HepG2 (cell line): ENCODE measurements around the gene GP1BA. TPM values are rescaled to one million over a fixed set of nuclear protein-coding genes. Genes with fewer than 3 reads are reported as not detected.
A peak's percentile ranks its signal among the peaks of the same experiment; 100 is the strongest.

ENCODE experiments used
- HNF1A ChIP-seq, 2 experiments: sonication (generic) in 1 of 2; formaldehyde crosslinking in 1 of 2; IDR thresholded peaks; 2 replicates each; pipeline versions ENCODE4 v1.4.0 to v1.6.1; 2016 to 2020; ENCODE audit warnings: borderline replicate concordance in 1 of 2, low read depth in 1 of 2, mild to moderate bottlenecking in 1 of 2, missing genetic modification reagents in 1 of 2
- RNF219 ChIP-seq: sonication (generic); formaldehyde crosslinking; IDR thresholded peaks from 2 replicates; pipeline ENCODE4 v1.5.0; 2020; ENCODE audit warnings: mild to moderate bottlenecking, missing genetic modification reagents
- SOX13 ChIP-seq, 3 experiments: fragments of 450-650 bp in 1 of 3; sonication (generic) in 1 of 3; formaldehyde crosslinking in 1 of 3; IDR thresholded peaks in 2 of 3; conservative IDR thresholded peaks in 1 of 3; 2 replicates each; pipeline versions ENCODE4 v1.5.0 to v1.6.1; 2016 to 2020; ENCODE audit warnings: antibody characterized with exemption in 1 of 3, mild to moderate bottlenecking in 1 of 3, missing compliant biosample characterization in 1 of 3, missing genetic modification reagents in 1 of 3, moderate library complexity in 1 of 3
- STAT6 ChIP-seq: sonication (generic); formaldehyde crosslinking; IDR thresholded peaks from 2 replicates; pipeline ENCODE4 v1.4.0; 2020; ENCODE audit warnings: missing genetic modification reagents, mild to moderate bottlenecking, borderline replicate concordance
- U2AF1 ChIP-seq: fragments of 200-400 bp; formaldehyde crosslinking; optimal IDR thresholded peaks from 2 replicates; pipeline ENCODE3; 2017; ENCODE audit warnings: mild to moderate bottlenecking, low read depth, low read length
- ZNF687 ChIP-seq: sonication (generic); formaldehyde crosslinking; IDR thresholded peaks from 2 replicates; pipeline ENCODE4 v1.5.1; 2020; ENCODE audit warnings: mild to moderate bottlenecking, missing genetic modification reagents, moderate library complexity
- ZNF746 ChIP-seq: sonication (generic); formaldehyde crosslinking; IDR thresholded peaks from 2 replicates; pipeline ENCODE4 v1.8.0; 2022; ENCODE audit warnings: mild to moderate bottlenecking, missing genetic modification reagents
- ZNF816 ChIP-seq: sonication (generic); formaldehyde crosslinking; IDR thresholded peaks from 2 replicates; pipeline ENCODE4 v1.8.0; 2022; ENCODE audit warnings: missing genetic modification reagents, mild to moderate bottlenecking, borderline replicate concordance
- polyA plus RNA-seq, 8 experiments: library from polyadenylated mRNA; depleted of rRNA in 3 of 8; stranded (reverse) in 7 of 8; unstranded in 1 of 8; fragments of >200 nt; fragmentation: Illumina TruSeq in 4 of 8; extraction: Trizol in 4 of 8; gene quantifications; 2 replicates each; pipeline versions ENCODE4 v1.2.1 to v1.2.3, GENCODE V29; 2011 to 2016; ENCODE audit warnings: low read depth in 4 of 8, missing spikeins in 1 of 8, mixed read lengths in 1 of 8; ENCODE audit not compliant: insufficient read depth in 1 of 8
- total RNA-seq, 5 experiments: library from RNA; depleted of rRNA; stranded (reverse); fragments of >200 nt; fragmentation: Illumina TruSeq; extraction: Trizol; gene quantifications; 2 replicates each; pipeline ENCODE4 v1.2.3, GENCODE V29; 2016; ENCODE audit warnings: low read depth in 1 of 5

Gene GP1BA
- total and polyA plus RNA-seq, 2 of the 13 experiments (the other 11 are each of a cell fraction or from before 2014, with no cell fraction given): not detected

DNA sequence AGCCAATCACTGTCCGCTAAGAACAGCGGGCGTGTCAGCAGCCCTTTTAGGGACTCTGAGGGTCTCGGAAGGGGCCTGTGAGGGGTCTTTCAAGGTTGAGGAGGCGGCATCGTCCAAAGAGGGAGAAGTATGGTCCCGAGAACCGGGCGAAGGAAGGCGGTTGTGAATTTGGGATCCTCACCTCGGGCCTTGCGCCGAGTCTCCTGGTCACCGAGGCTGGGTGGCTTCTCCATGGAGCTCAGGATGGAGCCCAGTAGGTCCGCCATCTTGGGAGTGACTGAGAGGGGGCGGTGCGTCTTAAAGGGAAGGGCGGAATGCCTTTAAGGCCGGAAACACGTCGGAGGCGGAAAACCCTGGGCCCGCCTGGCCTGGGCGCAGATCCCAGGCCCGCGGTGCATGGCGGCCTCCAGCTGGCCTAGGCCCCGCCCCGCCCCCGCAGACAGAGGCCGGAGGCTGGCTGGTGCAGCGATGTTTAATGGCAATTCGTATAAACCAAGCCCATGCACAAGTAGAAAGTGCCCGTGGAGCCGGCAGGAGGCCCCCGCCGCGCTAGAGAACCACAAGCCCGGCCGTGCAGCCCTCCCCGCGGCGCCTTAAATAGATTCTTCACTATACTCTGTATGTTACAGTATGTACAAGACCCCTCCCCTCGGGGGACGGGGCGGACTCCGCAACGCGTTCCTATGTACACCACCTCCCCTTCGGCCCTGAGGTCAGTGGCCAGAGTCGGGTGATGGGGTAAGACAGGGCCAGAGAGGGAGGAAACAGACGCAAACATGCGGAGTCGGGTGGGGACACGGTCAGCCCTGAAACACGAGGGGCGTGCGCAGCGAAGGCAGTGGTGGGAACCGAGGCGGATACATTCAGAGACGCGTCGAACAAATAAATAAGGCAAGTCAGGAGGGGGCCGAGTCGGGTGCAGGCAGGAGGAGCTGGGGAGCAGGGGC is 35.7 kb downstream of the GP1BA start, which contains the start of gene SPAG7 (continued):
- TF ChIP-seq HNF1A (IDR thresholded peaks at IDR 0.05; ENCODE audit: low read depth) (no peak), HNF1A (CRISPR knock-in tag; IDR thresholded peaks at IDR 0.05; ENCODE audit: borderline replicate concordance) (0 out of 2 replicates have a peak, but pooled peaks have one; percentile 54), RNF219 (CRISPR knock-in tag) (no peak), U2AF1 (peak; percentile 40), STAT6 (CRISPR knock-in tag) (peak; percentile 70; the same call in 1 of the 2 replicates), ZNF746 (CRISPR knock-in tag) (peak; percentile 66), ZNF816 (CRISPR knock-in tag) (no peak), ZNF687 (peak; percentile 74), SOX13 (IDR thresholded peaks at IDR 0.05) (no peak), SOX13 (CRISPR knock-in tag; conservative IDR thresholded peaks at IDR 0.05 in 1 of 2, IDR thresholded peaks at IDR 0.05 in 1 of 2) (no peak; a peak in 1 of 4 replicates)
